ENCODE data around the gene HSPG2.

Gene HSPG2

DNA sequence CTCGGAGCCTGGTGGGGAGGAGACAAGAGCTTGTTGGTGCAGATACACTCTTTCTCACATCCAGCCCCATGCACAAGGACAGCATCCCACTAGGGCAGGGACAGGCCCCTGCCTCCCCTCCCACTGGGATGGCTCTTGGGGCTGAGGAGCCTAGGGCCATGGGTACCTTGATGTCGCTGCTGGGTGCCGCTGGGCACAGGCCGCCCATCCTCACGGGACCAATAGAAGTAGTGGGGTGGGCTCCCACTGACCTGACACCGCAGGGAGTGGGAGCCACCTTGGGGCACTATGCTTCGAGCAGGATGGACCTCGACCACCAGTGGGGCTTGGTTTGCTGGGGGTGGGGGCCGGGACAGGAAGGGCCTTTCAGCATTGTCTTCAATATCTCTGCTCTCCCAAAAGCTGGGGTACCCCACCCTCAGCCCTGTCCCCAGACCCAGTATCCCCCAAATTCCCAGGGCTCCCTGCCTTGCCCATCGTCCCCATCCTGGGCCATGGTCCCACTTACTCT, 77.4 kb downstream of the HSPG2 start:
- no peak for DNase-seq

DNA sequence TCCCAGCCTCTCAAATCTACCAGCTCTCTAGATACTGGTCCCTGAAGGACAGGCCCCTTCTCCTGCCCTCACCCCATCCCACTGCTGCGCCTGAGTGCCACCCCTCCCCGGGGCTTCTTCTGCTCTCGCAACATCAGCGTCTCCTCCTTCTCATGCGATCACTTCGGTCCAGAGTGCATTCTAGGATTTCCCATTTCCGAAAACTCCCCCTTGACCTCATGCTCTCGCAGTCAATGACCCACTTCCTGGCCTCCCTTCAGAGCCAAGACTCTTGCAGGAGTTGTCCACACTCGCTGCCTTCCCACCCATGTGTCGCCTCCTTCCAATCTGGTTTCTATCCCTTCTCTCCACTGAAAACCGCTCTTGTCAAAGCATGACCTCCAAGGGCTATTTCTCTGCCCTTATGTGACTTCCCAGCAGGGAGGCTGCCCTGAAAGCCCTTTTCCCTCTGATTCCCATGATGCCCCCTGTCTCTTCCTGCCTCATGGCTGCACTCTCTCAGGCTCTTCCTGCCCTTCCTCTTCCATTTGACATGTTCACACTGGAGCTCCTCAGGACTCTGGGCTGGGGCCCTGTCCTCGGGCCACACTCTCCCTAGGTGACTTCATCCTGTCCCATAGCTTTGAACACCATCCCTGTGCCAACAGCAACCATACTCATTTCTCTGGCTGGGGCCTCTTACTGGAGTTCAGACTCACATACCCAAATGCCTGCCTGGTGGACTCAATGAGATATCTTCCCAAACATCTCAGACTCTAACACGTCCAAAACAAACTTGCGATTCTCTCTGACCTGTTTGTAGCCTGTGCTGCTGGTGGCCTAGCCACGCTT, 79.1 kb downstream of the HSPG2 start:
- DNase-seq, result no peak

DNA sequence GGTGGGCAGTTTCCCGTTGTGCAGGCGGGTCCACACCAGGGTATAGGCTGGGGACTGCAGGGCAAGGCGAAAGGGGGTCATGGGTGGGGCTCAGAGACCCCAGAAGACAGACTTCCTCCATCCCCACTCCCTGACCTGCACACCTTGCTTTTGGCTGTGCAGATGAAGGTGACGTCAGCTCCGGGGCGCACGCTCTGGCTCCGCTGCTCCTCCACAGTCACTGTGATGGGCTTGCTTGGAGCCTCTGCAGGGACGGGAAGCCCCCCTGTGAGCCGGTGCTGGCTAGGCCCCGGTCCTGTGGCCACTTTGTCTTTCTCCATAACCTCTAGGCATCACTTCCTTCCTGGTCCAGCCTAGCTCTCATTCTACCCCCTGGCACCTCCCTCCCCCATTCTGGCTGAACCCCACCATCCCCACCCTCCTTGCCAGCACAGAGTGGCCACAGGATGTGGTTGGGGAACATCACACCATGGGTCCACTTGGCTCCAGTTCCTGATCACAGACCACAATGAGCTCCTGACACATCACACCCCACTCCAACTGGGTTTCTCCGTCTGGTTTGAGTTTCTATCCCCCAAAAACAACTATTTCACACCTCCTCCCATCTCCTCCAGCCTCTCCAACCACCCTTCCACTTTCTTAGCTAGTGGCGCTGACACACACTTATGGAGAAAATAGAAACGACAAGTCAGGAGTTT, 79.8 kb downstream of the HSPG2 start:
- DNase-seq, result no peak

DNA sequence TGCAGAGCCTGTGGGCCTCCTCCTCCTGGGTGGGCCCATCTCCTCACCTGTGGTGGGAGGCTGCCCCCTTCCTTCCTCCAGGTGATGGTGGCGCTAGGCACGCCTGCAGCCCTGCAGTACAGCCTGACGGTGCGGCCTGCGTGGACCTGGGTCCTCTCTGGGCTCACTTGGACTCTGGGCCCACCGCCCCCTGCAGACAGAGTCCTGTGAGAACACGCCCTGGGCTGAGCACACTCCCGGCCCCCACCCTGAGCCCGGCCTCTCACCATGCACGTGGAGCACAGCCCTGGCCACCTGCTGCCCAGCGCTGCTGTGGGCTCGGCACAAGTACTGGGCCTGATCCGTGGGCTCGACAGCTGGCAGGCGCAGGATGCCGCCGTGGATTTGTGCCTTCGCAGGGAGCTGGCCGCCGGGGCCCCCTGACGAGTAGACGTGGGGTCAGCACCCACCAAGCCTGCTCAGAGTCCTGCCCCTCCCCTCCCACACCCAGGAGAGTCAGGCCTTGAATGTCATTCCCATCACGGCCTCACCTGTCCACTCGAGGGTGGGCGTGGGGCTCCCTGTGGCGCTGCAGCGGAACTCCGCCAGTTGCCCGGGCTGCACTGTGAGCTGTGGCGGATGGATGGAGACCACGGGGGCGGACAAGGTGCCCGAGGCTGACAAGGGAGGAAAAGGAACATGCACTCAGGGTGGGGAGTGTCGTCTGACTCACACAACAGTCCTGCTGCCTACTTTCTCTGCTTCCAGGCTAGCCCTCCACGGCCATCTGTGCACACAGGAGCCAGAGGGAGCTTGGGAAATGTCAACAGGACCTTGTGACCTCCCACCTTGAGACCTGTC, 81.6 kb downstream of the HSPG2 start:
- no peak for DNase-seq

DNA sequence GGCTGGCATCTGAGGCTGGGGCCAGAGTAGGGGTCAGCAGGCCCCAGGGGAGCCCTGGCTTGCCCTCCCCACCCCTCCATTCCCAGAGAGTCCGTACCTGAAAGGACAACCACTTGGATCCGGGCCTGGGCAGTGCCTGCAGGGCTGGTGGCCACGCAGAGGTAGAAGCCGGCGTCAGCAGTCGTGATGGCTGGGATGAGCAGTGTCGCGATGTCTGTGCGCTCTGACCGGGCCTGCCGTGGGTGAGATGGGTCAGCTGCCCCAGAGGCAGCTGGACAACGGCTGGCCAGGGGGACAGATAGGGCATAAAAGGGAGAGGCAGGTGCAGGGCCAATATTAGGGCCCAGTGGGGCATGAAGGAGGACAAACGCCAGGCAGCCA, 82.4 kb downstream of the HSPG2 start:
- no peak for DNase-seq

DNA sequence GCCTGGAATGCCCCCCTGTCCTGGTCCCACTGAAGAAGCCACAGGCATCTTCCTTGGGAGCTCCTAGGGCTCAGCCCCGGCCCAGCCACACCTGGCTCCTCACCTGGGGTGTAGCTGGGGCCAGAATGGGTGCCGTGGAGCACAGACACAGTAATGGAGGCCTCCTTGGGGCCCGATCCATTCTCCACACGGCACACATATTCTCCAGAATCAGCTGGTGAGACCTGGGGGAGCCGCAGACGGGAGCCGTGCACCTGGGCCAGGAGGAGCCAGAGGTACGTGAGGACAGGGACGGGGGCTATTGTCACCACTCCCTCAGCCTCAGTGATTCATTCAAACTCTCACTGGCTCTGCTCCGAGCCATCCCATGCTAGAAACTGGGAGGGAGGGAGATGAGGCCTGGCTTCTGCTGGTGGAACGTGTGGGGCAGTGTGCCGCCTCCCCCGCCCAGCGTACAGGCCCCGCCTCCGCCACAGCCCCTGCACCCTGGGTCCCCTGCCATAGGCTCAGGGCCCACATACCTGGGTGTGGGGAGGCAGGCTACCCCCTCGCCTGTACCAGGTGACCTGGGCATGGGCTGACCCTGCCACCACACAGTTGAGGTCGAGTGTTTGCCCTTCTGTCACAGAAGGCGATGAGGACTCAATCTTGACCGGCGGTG, 82.9 kb downstream of the HSPG2 start:
- DNase-seq, result no peak

DNA sequence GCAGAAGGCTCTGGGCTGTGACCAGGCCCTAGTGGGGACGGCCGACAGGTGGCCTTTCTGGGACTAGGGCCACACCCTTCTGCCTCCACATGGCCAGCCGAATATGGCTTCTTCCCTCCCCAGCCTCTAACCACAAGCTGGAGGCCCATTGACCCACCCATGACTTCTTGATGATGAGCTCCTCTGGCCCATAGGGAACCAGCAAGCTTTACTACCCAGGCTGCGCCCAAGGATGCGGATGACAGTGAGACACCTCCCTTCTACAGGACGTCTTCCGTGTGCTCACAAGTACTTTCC, 84.0 kb downstream of the HSPG2 start:
- DNase-seq, result no peak

DNA sequence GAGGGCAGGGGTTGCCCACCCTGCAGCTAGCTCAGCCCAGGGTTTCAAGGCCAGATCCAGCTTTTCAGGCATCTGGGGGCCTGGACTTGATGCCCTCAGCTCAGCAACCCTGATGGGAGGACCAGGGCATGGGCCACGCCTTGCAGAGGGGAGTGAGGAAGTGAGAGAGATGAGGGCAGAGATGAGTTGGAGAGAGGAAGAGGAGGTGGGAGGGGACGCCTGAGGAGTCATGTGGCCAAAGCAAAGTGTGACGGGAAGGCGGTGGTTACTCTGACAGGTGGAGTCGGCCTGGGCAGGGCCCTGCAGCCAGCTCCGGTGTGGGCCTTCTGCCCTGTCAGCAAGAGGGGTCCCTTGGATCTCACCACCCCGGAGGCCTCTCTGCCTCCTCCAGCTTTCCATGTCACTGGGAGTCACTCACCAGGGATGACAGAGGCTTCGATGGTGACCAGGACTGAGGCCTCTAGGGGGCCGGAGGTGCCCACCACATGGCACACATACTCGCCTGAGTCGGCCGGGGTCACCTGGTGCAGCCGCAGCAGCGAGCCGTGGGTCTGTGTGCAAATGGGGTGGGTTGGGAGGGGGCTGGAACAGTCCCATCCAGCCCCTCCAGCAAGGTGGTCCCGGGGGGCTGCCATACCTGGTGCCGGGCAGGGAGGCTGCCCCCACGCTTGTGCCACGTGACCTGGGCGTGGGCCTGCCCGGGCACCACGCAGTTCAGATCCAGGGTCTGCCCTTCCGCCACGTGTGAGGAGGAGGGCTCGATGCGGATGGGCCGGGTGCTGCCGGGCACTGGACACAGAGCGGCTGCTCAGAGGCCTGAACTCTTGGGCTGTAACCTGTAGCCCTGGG, 84.6 kb downstream of the HSPG2 start:
- DNase-seq, result no peak

DNA sequence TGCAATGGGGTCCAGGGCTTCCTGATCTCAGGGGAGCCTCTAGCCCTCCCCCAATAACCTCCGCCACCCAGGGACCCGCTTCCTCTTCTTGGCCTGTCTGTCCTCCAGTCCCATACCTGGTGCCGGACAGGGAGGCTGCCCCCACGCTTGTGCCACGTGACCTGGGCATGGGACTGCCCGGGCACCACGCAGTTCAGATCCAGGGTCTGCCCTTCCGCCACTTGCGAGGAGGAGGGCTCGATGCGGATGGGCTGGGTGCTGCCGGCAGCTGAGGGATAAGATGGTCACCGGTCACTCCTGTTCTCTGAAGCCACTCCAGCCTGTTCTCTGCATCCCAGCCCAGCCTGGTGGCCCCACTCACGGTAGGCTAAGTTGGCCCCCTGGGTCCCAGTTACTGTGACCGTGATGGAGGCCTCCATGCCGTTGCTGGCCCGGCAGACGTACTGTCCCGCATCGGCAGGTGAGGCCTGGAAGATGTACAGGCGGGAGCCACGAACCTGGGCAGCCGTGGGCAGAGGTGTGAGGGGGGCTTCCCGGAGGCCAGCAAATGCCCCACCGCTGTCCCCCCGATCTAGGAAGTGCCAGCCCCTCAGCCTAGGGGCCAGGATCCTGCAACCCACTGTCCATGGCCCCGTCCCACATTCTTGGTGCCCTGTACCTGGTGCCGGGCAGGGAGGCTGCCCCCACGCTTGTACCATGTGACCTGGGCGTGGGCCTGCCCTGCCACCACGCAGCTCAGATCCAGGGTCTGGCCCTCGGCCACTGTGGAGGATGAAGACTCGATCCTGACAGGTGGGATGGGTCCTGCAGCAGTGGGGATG, 85.5 kb downstream of the HSPG2 start:
- no peak for DNase-seq

DNA sequence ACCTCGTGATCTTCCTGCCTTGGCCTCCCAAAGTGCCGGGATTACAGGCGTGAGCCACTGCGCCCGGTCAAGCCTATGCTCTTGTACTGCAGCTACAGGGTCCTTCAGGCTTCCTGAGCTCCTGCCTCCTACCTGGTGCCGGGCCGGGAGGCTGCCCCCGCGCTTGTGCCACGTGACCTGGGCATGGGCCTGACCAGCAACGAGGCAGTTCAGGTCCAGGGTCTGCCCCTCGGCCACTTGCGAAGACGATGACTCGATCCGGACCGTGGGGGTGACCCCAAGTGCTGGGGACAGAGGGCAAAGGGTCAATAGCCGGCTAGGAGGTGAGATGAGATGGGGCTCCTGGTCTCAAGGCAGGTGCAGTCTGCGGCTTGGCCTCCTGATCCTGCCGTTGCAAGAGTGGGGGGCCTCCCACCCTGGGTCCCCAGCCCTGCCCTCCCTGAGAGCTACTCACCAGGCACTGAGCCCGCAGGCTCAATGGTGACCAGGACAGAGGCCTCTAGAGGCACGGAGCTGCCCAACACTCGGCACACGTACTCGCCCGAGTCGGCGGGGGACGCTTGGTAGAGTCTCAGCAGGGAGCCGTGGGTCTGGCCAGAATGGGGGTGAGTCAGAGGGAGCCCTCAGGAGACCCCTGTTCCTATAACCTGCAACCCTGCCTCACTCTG, 87.1 kb downstream of the HSPG2 start:
- DNase-seq, result no peak

DNA sequence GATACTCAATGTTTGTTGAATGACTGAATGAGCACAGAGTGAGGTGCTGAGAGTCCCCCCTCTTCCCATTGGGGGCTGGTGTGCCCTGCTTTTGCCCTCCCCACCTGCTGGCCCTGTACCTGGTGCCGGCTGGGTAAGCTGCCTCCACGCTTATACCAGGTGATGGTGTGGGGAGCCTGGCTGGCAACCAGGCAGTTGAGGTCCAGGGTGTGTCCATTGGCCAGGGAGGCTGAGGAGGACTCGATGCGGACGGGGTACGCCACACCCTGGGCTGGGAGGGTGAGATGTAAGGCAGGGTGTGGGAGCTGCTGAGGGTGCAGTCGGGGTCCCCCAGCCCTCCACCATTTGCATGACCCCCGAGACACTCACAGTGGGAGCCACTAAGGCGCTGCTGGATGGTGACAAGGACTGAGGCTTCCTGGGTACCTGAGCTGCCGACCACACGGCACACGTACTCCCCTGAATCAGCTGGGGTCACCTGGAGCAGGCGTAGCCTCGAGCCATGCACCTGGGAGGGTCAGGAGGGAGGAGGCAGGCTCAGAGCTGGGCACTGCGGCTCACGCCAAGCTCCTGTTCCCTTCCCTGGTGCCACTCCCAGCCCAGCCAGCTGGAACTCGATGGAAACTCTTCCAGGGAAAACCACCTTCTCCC, 88.5 kb downstream of the HSPG2 start:
- DNase-seq, result no peak

DNA sequence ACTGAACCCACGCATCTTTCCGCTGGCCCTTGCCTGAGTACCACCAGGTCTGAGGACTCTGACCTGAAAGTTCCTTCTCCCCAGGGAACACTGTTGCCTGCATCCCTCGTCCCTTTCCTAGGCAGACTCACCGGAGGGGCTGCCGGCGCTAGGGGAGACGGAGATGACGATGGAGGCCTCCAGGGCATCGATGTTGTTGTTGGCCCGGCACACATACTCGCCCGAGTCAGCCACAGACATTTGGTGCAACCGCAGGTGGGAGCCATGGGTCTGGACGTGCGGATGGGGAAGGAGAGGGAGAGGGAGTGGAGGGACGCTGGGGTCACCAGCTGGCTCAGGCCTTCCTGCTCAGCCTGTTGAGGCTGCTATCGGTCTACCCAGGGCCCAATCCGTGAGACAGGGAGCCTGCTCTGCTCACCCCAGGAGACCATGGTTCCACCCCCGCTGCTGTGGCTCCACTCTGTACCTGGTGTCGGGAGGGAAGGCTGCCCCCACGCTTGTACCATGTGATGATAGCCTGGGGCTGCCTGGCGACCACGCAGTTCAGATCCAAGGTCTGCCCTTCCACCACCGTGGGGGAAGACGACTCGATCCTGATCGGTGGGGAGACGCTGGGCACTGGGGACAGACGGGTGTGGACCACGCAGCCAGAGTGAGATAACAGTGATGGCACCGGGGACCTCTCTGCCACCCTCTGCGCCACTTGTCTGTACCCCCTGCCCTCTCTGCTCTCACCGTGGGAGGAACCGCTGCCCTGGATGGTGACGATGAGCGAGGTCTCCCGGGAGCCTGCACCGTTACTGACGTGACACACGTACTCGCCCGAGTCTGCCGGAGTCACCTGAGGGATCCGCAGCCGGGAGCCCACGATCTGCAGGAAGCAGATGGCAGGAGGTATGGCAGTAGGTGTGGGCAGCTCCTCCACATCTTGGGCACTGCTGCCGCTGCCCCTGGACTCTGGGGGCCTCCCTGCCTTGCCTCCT, 89.6 kb downstream of the HSPG2 start:
- DNase-seq, result no peak

DNA sequence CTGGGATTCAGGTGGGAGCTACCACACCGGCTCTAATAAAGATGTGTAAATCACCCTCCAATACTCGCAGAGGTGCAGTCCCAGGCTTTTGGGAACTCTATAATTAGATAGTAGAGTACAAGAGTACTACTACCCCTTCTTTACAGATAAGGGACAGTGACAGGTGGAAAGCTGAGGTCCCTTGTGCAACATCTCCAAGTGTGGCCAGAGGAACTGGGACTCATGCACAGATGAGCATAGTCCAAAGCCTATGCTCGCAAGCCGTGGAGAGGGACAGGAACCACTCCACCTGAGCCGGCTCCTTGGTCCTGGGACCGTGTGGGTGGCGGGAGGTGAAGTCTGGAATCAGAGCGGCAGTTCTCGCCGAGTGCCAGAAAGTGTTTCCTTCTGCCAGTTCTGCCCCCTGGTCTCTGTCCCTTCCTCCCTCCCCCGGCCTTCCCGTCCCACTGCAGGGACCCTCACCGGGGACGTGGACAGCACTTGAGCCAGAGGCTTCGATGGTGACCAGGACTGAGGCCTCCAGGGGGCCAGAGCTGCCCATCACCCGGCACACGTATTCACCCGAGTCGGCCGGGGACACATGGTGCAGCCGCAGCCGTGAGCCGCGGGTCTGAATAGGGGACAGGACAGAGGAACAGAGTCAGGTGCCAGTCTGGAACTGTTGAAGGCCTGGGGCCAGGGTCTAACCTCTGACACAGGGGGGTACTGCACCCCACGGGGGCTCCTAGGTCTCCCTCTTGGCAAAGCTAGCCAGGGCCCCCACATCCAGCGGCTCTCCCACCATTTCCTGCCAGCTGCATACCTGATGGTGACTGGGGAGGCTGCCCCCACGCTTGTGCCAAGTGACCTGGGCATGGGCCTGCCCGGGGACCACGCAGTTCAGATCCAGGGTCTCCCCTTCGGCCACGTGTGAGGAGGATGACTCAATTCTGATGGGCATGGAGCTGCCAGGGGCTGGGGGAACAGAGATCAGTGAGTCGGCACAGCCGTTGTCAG, 91.2 kb downstream of the HSPG2 start:
- DNase-seq, result no peak

DNA sequence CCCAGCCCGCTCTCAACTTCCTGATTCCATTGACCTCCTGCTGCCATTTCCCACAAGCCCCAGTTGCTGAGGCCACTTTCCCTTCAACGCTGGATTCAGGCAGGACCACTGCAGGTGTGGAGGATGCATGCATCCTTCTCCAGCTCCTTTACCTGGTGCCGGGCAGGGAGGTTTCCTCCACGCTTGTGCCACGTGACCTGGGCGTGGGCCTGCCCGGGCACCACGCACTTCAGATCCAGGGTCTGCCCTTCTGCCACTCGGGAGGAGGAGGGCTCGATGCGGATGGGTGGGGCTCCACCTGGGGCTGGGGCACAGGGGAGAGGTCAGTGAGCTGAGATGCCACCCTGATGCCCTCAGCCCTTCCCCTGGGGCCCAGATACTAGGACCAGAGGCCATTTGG, 93.1 kb downstream of the HSPG2 start:
- no peak for DNase-seq

DNA sequence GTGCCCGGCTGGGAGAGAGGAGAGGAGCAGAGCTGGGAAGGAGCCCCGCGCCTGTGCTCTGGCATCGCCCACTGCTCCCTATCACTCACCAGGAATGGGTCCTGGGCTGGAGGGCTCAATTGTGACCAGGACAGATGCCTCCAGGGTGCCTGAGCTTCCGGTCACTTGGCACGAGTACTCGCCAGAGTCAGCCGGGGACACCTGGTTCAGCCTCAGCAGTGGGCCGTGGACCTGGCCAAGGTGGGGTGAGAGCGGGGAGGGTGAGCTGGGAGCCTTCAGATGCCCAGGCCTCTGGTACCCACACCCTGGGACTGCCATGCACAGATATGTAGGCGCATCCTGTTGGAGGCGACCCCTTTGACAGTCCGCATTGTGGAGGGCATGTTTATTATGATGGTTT, 93.9 kb downstream of the HSPG2 start:
- DNase-seq, result no peak

DNA sequence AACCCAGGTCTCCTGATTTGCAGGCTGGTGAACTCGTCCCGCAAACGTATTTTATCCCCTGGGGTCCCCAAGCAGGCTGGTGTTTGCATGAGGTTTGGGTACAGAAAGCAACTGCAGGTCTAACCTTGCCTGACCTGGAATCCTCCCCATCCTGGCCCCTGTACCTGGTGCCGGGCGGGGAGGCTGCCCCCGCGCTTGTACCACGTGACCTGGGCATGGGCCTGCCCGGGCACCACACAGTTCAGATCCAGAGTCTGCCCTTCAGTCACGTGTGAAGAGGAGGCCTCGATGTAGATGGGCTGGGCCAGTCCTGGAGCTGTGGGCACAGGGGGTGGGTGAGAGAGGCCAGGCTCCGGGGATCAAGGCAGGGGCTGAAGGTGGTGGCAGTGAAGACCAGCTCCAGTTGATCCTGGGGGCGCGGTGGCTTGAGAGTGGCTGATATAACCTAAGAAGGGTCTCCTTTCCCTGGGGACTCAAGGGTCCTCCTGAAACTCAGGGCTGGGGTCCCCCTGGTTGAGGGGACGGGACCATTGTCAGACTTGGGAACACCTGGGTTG, 94.4 kb downstream of the HSPG2 start:
- no peak for DNase-seq

DNA sequence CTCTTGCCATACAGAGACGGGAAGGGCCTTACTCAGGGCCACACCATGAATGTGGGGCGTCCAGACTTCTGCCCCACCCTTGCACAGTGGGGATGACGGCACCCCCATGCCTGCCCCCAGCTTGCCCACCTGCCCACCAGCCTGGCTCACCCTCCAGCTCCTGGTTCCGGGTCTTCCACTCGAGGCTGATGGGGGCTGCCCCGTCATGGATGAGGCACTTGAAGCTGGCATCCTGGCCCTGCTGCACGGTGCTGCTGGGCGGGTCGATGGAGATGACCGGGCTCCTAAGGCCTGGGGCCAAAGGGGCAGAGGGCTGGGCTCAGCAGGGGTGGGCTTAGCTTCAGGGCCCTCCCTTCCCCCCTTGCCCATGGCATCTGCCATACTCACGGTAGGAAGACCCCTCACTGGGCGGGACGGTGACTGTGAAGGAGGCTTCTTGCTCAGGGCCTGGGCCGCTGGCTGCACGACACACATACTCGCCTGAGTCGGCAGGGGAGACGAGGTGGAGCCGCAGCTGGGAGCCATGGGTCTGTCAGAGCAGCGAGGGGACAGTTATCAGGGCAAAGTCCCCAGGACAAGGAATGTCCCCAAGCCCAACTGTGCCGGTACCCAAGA, 95.2 kb downstream of the HSPG2 start:
- DNase-seq, result no peak

Data from activated T-cell treated with anti-CD3 and anti-CD28 coated beads for 4 hours (primary cell).